ENCODE results near the gene MRPL51. TPM values are rescaled to one million over a fixed set of nuclear protein-coding genes. Genes with fewer than 3 reads are reported as not detected.

MRPL51 gene
- total and polyA plus RNA-seq, 9 of the 15 experiments (the other 6 are each of a cell fraction or from before 2014, with no cell fraction given), result 127 to 727 (median 208) TPM

GRCh38 chr12:6533923-6534694, 41.0 kb upstream of the MRPL51 start, which contains the start of gene GAPDH (continued):
- TF ChIP-seq ZFX (CRISPR knock-in tag; IDR thresholded peaks at IDR 0.05) (peak; percentile 91), EP400 (IDR thresholded peaks at IDR 0.05) (peak; percentile 94), ATF3 (IDR thresholded peaks at IDR 0.05) (no peak), ATF3 (CRISPR knock-in tag; conservative IDR thresholded peaks at IDR 0.05) (peak; percentile 66; the same call in 1 of the 2 replicates), ZNF431 (CRISPR knock-in tag; IDR thresholded peaks at IDR 0.05) (peak; percentile 90), LEF1 (IDR thresholded peaks at IDR 0.05) (peak; percentile 68; the same call in 1 of the 2 replicates), ZNF778 (CRISPR knock-in tag; IDR thresholded peaks at IDR 0.05) (no peak), NR3C1 (CRISPR knock-in tag; IDR thresholded peaks at IDR 0.05) (peak; percentile 74; the same call in 1 of the 2 replicates), TRIM28 (IDR thresholded peaks at IDR 0.05) (peak; percentile 43; the same call in 1 of the 2 replicates), CTBP1 (IDR thresholded peaks at IDR 0.05; ENCODE audit: borderline replicate concordance) (no peak), ZNF436 (CRISPR knock-in tag; IDR thresholded peaks at IDR 0.05) (no peak), PHB (CRISPR knock-in tag; IDR thresholded peaks at IDR 0.05) (no peak), POLR2A (conservative IDR thresholded peaks at IDR 0.05) (peak; percentile 99), NFYB (IDR thresholded peaks at IDR 0.05; ENCODE audit: extremely low read depth, insufficient read length) (peak; percentile 38), ZBTB40 (IDR thresholded peaks at IDR 0.05) (peak; percentile 65), ZBTB40 (CRISPR knock-in tag; IDR thresholded peaks at IDR 0.05) (peak; percentile 45; the same call in 1 of the 2 replicates), ETV5 (CRISPR knock-in tag; IDR thresholded peaks at IDR 0.05; ENCODE audit: low read depth) (peak; percentile 81), FOXK1 (CRISPR knock-in tag; IDR thresholded peaks at IDR 0.05; ENCODE audit: borderline replicate concordance) (peak; percentile 88; the same call in 1 of the 2 replicates), ZNF511 (CRISPR knock-in tag; IDR thresholded peaks at IDR 0.05) (peak; percentile 93)
